Ishikawa (cell line): ENCODE results near the gene ALOX5.

Source experiments
- CEBPB ChIP-seq: IDR thresholded peaks from 2 replicates; pipeline ENCODE4 v1.6.1; 2012
- CREB1 ChIP-seq: IDR thresholded peaks from 2 replicates; pipeline ENCODE4 v1.6.1; 2012; ENCODE audit warnings: low read depth
- EP300 ChIP-seq: IDR thresholded peaks from 2 replicates; pipeline ENCODE4 v1.6.1; 2012; ENCODE audit warnings: borderline replicate concordance
- MAX ChIP-seq: IDR thresholded peaks from 2 replicates; pipeline ENCODE4 v1.6.1; 2012
- RAD21 ChIP-seq: IDR thresholded peaks from 2 replicates; pipeline ENCODE4 v1.6.1; 2012; ENCODE audit warnings: low read depth
- TAF1 ChIP-seq: IDR thresholded peaks from 2 replicates; pipeline ENCODE4 v1.6.1; 2012; ENCODE audit warnings: low read depth, mild to moderate bottlenecking
- TCF12 ChIP-seq: IDR thresholded peaks from 2 replicates; pipeline ENCODE4 v1.6.1; 2012; ENCODE audit warnings: low read depth
- TEAD4 ChIP-seq: IDR thresholded peaks from 2 replicates; pipeline ENCODE4 v1.6.1; 2012
- USF1 ChIP-seq: IDR thresholded peaks from 2 replicates; pipeline ENCODE4 v1.6.1; 2012
- YY1 ChIP-seq: IDR thresholded peaks from 2 replicates; pipeline ENCODE4 v1.6.1; 2012; ENCODE audit warnings: low read depth
- ZBTB7A ChIP-seq: IDR thresholded peaks from 2 replicates; pipeline ENCODE4 v1.6.1; 2012; ENCODE audit warnings: low read depth

- TF ChIP-seq YY1, result no peak
- TF ChIP-seq CEBPB, result 0 out of 2 replicates have a peak, but pooled peaks have one; percentile 30
- peak; percentile 88 for TF ChIP-seq MAX
- TF ChIP-seq EP300, result peak; percentile 90
- peak; percentile 91 for TF ChIP-seq USF1
- TF ChIP-seq TEAD4, result peak; percentile 80
- TF ChIP-seq TAF1, result no peak
- no peak; the same call in 1 of the 2 replicates for TF ChIP-seq RAD21
- TF ChIP-seq TCF12, result peak; percentile 97
- TF ChIP-seq ZBTB7A, result no peak
- no peak; the same call in 1 of the 2 replicates for TF ChIP-seq CREB1
These were observed 51.9 kb downstream of the ALOX5 start for GRCh38 chr10:45425621-45426563.
